Measurements from ENCODE around the gene FOCAD.

- no peak for TF ChIP-seq TSHZ2 (CRISPR knock-in tag; IDR thresholded peaks at IDR 0.05)
- no peak for TF ChIP-seq PATZ1 (CRISPR knock-in tag; IDR thresholded peaks at IDR 0.05; ENCODE audit: borderline replicate concordance)
- TF ChIP-seq TOX (CRISPR knock-in tag; IDR thresholded peaks at IDR 0.05; ENCODE audit: borderline replicate concordance) = no peak
- TF ChIP-seq ZC3H10 (CRISPR knock-in tag; IDR thresholded peaks at IDR 0.05) = no peak
- no peak for TF ChIP-seq ARNTL (CRISPR knock-in tag; IDR thresholded peaks at IDR 0.05; ENCODE audit: borderline replicate concordance, low read depth)
These were observed 60.1 kb downstream of the FOCAD start for GRCh38 chr9:20744036-20744630.

Measured in SK-N-SH treated with all-trans-retinoic acid at 6 μM for 48 hours (cell line).